ENCODE measurements around the gene NBPF9. TPM values are rescaled to one million over a fixed set of nuclear protein-coding genes. Genes with fewer than 3 reads are reported as not detected.
"Not testable (repeated sequence)": the region's sequence is repeated elsewhere in the genome, so short reads cannot be mapped to it uniquely, and the experiment has no call there.

Gene NBPF9
- total RNA-seq, 2 donors from 2014 or later = 18.1 to 29.4 TPM

DNA sequence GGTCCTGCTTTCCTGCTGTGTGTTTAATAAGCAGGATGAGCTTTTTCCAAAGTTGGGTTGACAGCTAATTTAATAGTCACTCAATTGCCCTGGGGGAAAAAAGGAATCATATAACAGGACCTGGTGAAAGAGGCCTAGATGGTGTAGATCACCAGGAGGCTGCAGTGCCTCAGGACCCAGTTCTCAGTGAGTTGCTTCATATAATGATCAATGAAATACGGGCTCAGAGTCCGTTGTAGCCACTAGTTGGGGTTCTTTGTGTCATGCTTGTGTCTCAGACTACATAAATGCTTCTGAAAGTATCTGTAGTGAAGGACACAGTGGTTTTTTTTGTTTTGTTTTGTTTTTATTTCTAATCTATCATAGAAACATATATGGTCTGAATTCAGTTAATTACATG is 94.6 kb downstream of the NBPF9 start:
- ATAC-seq (ENCODE audit: insufficient number of reproducible peaks, low FRiP score, low read depth) = not testable (repeated sequence)

DNA sequence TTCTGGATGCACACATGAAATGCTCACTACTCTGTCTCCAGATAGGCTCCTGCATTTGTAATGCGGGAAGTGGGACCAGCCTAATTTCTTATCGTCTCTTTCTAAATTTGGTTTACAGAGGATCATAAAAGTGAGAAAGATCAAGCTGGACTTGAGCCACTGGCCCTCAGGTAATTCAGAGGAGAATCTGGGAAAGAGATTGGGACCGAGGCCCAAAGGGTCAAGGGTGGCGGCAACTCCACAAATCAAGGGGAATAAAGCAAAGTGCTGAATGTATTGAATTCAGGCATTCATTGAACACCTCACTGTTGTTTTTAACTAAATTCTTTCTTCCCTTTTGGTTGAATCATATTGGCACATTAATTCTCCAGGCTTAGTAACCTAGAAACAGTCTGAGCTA is 95.0 kb downstream of the NBPF9 start:
- DNase-seq (ENCODE audit: low spot score); H3K4me3 ChIP-seq; H3K36me3 ChIP-seq; ATAC-seq (ENCODE audit: insufficient number of reproducible peaks, low FRiP score, low read depth); H3K27ac ChIP-seq; H3K4me1 ChIP-seq (ENCODE audit: control insufficient read depth in 1 of 2, low read depth in 2 of 2); H3K9me3 ChIP-seq; H3K27me3 ChIP-seq (replicated peaks; ENCODE audit: insufficient read depth): not testable (repeated sequence)

More for the DNA sequence above, 94.6 kb downstream of the NBPF9 start:
- not testable (repeated sequence) for H3K27ac ChIP-seq; H3K4me3 ChIP-seq; H3K36me3 ChIP-seq; DNase-seq (ENCODE audit: low spot score); H3K9me3 ChIP-seq; H3K4me1 ChIP-seq (ENCODE audit: control insufficient read depth in 1 of 2, low read depth in 2 of 2); H3K27me3 ChIP-seq (replicated peaks; ENCODE audit: insufficient read depth)
